ENCODE results near the gene MRPL2.
A peak's percentile ranks its signal among the peaks of the same experiment; 100 is the strongest.

MRPL2 gene

GRCh38 chr6:43062818-43063217 lies 3.6 kb upstream of the MRPL2 start:
- peaks cover 26% of the 10 kb centered on the region for H3K79me2 ChIP-seq (ENCODE audit: insufficient read depth, low read length)
- no peak for TF ChIP-seq EZH2 (IDR thresholded peaks at IDR 0.05; ENCODE audit: borderline replicate concordance, low read depth, low read length, severe bottlenecking)
- TF ChIP-seq, protein P1, sequence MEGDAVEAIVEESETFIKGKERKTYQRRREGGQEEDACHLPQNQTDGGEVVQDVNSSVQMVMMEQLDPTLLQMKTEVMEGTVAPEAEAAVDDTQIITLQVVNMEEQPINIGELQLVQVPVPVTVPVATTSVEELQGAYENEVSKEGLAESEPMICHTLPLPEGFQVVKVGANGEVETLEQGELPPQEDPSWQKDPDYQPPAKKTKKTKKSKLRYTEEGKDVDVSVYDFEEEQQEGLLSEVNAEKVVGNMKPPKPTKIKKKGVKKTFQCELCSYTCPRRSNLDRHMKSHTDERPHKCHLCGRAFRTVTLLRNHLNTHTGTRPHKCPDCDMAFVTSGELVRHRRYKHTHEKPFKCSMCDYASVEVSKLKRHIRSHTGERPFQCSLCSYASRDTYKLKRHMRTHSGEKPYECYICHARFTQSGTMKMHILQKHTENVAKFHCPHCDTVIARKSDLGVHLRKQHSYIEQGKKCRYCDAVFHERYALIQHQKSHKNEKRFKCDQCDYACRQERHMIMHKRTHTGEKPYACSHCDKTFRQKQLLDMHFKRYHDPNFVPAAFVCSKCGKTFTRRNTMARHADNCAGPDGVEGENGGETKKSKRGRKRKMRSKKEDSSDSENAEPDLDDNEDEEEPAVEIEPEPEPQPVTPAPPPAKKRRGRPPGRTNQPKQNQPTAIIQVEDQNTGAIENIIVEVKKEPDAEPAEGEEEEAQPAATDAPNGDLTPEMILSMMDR (IDR thresholded peaks at IDR 0.05; ENCODE audit: borderline replicate concordance, extremely low read depth, low read length, poor library complexity, severe bottlenecking), result no peak
- no peaks in the 10 kb centered on the region for H3K9me3 ChIP-seq (ENCODE audit: insufficient read depth, low read length, severe bottlenecking)
- H2AFZ ChIP-seq (ENCODE audit: low read depth, low read length), result no peak overlapping the region
- H3K4me2 ChIP-seq (ENCODE audit: insufficient read depth, low read length), result no peak overlapping the region
- H3K27me3 ChIP-seq (ENCODE audit: insufficient read depth, low read length, poor library complexity), result no peaks in the 10 kb centered on the region
- DNase-seq (no peak), ATAC-seq (ENCODE audit: insufficient read depth, low read depth) (no peak)
- 0 out of 2 replicates have a peak, but pooled peaks cover 2% of the 10 kb centered on the region for H4K20me1 ChIP-seq (ENCODE audit: insufficient read depth, low read length)
- peaks cover 23% of the 10 kb centered on the region for H3K36me3 ChIP-seq (ENCODE audit: insufficient read depth, low read length)
- no peak overlapping the region for H3K4me3 ChIP-seq (ENCODE audit: low read depth in 1 of 2, low read length in 2 of 2)
- no peak overlapping the region for H3K9ac ChIP-seq (ENCODE audit: low read depth, low read length)
- H3K4me1 ChIP-seq (ENCODE audit: insufficient read depth, low read length), result peaks cover 27% of the 10 kb centered on the region
- no peak overlapping the region for H3K27ac ChIP-seq (ENCODE audit: low read length)

- Histone ChIP-seq H3K9ac (ENCODE audit: low read depth, low read length) (no peak overlapping the region), H3K4me2 (ENCODE audit: insufficient read depth, low read length) (no peak overlapping the region), H3K4me1 (ENCODE audit: insufficient read depth, low read length) (peaks cover 30% of the 10 kb centered on the region), H3K27ac (ENCODE audit: low read length) (no peak overlapping the region), H4K20me1 (ENCODE audit: insufficient read depth, low read length) (0 out of 2 replicates have a peak, but pooled peaks cover 2% of the 10 kb centered on the region), H2AFZ (ENCODE audit: low read depth, low read length) (no peak overlapping the region), H3K36me3 (ENCODE audit: insufficient read depth, low read length) (peaks cover 23% of the 10 kb centered on the region), H3K27me3 (ENCODE audit: insufficient read depth, low read length, poor library complexity) (no peaks in the 10 kb centered on the region), H3K79me2 (ENCODE audit: insufficient read depth, low read length) (peaks cover 29% of the 10 kb centered on the region), H3K9me3 (ENCODE audit: insufficient read depth, low read length, severe bottlenecking) (no peaks in the 10 kb centered on the region), H3K4me3 (ENCODE audit: low read depth in 1 of 2, low read length in 2 of 2) (no peak overlapping the region)
- ATAC-seq (ENCODE audit: insufficient read depth, low read depth), result no peak
- no peak for DNase-seq
- TF ChIP-seq EZH2 (IDR thresholded peaks at IDR 0.05; ENCODE audit: borderline replicate concordance, low read depth, low read length, severe bottlenecking), result no peak
- TF ChIP-seq, protein P1 (IDR thresholded peaks at IDR 0.05; ENCODE audit: borderline replicate concordance, extremely low read depth, low read length, poor library complexity, severe bottlenecking), result no peak
These were observed 2.6 kb upstream of the MRPL2 start for GRCh38 chr6:43061861-43062260.

GRCh38 chr6:43060755-43061633 lies 1.8 kb upstream of the MRPL2 start:
- Histone ChIP-seq H3K9me3 (ENCODE audit: insufficient read depth, low read length, severe bottlenecking) (no peaks in the 10 kb centered on the region), H2AFZ (ENCODE audit: low read depth, low read length) (no peak overlapping the region), H3K4me3 (ENCODE audit: low read depth in 1 of 2, low read length in 2 of 2) (peak overlapping the region in 1 of 2 experiments; percentile 78; a peak in 2 of 4 replicates), H3K4me1 (ENCODE audit: insufficient read depth, low read length) (peaks cover 30% of the 10 kb centered on the region), H3K36me3 (ENCODE audit: insufficient read depth, low read length) (peaks cover 19% of the 10 kb centered on the region), H3K4me2 (ENCODE audit: insufficient read depth, low read length) (peak overlapping the region; percentile 95), H3K27ac (ENCODE audit: low read length) (peak overlapping the region; percentile 86), H3K27me3 (ENCODE audit: insufficient read depth, low read length, poor library complexity) (no peaks in the 10 kb centered on the region), H4K20me1 (ENCODE audit: insufficient read depth, low read length) (0 out of 2 replicates have a peak, but pooled peaks cover 2% of the 10 kb centered on the region), H3K9ac (ENCODE audit: low read depth, low read length) (peak overlapping the region; percentile 65), H3K79me2 (ENCODE audit: insufficient read depth, low read length) (peaks cover 29% of the 10 kb centered on the region)
- ATAC-seq (ENCODE audit: insufficient read depth, low read depth), result no peak
- DNase-seq, result no peak
- no peak for TF ChIP-seq EZH2 (IDR thresholded peaks at IDR 0.05; ENCODE audit: borderline replicate concordance, low read depth, low read length, severe bottlenecking)
- TF ChIP-seq, protein P1 (IDR thresholded peaks at IDR 0.05; ENCODE audit: borderline replicate concordance, extremely low read depth, low read length, poor library complexity, severe bottlenecking), result no peak
